GM21447 (cell line): ENCODE results near the gene CKB.

Experiments
- ATAC-seq: cut with Tn5 transposase; IDR thresholded peaks from one replicate; pipeline ENCODE4 v1.9.1; 2021; ENCODE audit not compliant: unreplicated experiment

Gene CKB

GRCh38 chr14:103539056-103539825, 16.6 kb upstream of the CKB start:
- ATAC-seq = no peak

- ATAC-seq = no peak
These were observed 15.8 kb upstream of the CKB start for GRCh38 chr14:103538291-103539055.

- no peak for ATAC-seq
These were observed 14.8 kb upstream of the CKB start for GRCh38 chr14:103537175-103537990.

GRCh38 chr14:103536693-103537092, 14.1 kb upstream of the CKB start:
- ATAC-seq = no peak

- ATAC-seq = no peak
These were observed 13.4 kb upstream of the CKB start for GRCh38 chr14:103535891-103536565.

GRCh38 chr14:103535081-103535890, 12.7 kb upstream of the CKB start:
- no peak for ATAC-seq

- ATAC-seq = no peak
These were observed 12.0 kb upstream of the CKB start for GRCh38 chr14:103534576-103535061.

- ATAC-seq = no peak
These were observed 11.5 kb upstream of the CKB start for GRCh38 chr14:103533999-103534575.

GRCh38 chr14:103533137-103533998, 10.7 kb upstream of the CKB start:
- no peak for ATAC-seq

GRCh38 chr14:103532216-103533136, 9.8 kb upstream of the CKB start:
- no peak for ATAC-seq

- no peak for ATAC-seq
These were observed 9.0 kb upstream of the CKB start for GRCh38 chr14:103531421-103532215.

- no peak for ATAC-seq
These were observed 8.2 kb upstream of the CKB start for GRCh38 chr14:103530831-103531230.

GRCh38 chr14:103530390-103530789, 7.8 kb upstream of the CKB start:
- ATAC-seq = no peak

GRCh38 chr14:103529383-103530365, 7.0 kb upstream of the CKB start:
- no peak for ATAC-seq

- ATAC-seq = peak; percentile 33
These were observed 6.2 kb upstream of the CKB start, which contains the start of gene TRMT61A for GRCh38 chr14:103528587-103529382. TSS of gene TRMT61A (plus strand) at chr14:103529196. CDS start at chr14:103529979, 783 bp downstream.
